ENCODE measurements around the gene THOP1.
"Not testable (repeated sequence)": the region's sequence is repeated elsewhere in the genome, so short reads cannot be mapped to it uniquely, and the experiment has no call there.

THOP1 gene

DNA sequence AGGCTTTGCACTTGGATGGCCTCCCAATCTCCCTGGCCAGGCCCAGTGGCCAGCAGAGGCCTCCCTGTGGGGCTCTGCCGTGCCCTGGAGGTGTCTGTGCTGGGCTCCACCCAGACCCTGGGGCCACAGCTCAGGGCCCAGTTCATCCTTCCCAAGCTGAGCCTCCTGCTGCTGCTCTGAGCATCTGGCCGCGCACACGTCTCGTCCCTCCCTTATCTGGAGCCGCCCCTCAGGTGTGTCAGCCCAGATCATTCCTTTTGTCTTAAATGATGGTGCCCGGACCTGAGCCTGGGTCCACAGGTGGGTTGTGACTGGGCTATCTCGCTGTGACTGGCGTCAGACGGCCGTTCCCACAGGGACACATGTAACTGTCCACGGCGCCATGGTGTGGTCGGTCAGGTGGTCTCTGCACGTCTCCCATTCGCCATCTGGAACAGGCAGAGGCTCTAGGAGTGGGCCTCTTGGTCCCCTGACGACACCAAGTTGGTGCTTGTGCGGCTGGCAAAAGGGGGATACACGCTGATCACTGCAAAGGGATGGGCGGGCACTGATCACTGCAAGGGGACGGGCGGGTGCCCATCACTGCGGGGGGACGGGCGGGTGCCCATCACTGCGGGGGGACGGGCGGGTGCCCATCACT lies 20.1 kb downstream of the THOP1 start:
- DNase-seq = no peak

DNA sequence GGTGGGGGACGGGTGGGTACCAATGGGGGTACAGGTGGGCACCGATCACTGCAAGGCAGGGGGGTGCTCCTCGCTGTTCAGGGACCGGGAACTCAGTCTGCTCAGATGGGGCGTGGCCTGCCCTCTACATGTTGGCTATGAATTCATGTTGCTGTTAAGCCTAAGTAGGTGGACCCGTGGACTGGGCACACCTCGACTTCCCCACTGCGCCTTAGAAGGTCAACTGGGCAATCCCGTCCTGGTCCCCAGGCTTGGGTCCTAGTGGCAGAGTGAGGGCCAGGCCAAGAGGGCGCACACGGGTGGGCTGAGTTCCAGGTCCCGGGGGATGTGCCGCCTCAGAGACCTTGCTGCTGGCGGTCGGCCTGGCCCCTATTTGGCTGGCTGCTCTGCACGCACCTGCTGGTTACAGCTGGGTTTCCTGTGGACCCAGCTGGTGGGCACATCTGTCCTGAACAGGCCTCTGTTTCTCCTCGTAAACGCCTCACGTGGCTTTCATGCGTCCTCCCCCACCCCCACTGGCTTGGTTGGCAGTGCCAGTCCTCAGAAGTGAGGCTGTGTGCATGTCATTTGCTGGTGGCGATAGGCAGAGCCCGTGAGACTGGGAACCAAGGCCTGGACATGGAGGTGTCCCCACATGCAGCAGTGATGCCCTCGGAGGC lies 20.8 kb downstream of the THOP1 start:
- no peak for DNase-seq

DNA sequence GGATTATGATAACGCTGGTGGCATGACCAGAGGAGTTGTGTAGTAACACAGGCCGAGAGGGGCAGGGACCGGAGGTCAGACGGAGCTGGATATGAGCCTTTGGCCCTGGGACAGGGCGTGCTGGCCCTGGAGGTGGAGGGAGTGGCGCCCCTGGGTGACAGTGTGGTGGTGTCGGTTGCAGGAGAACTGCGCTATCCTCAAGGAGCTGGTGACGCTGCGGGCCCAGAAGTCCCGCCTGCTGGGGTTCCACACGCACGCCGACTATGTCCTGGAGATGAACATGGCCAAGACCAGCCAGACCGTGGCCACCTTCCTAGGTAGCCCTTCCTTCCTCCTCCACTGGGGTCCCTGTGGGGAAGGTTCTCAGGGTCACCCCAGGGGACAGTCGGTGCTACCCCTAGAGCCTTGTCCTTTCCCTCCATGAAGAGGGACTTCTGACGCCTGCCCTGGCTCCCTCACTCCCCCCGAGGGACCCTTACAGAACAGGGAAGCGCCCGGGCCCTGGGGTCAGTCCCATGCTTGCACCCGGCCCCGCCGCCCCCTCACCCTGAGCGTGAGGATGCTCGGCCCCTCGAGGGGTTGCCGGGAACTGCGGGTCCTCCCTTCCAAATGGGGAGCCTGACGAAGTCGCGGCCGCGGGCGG lies 21.6 kb downstream of the THOP1 start:
- DNase-seq = no peak

DNA sequence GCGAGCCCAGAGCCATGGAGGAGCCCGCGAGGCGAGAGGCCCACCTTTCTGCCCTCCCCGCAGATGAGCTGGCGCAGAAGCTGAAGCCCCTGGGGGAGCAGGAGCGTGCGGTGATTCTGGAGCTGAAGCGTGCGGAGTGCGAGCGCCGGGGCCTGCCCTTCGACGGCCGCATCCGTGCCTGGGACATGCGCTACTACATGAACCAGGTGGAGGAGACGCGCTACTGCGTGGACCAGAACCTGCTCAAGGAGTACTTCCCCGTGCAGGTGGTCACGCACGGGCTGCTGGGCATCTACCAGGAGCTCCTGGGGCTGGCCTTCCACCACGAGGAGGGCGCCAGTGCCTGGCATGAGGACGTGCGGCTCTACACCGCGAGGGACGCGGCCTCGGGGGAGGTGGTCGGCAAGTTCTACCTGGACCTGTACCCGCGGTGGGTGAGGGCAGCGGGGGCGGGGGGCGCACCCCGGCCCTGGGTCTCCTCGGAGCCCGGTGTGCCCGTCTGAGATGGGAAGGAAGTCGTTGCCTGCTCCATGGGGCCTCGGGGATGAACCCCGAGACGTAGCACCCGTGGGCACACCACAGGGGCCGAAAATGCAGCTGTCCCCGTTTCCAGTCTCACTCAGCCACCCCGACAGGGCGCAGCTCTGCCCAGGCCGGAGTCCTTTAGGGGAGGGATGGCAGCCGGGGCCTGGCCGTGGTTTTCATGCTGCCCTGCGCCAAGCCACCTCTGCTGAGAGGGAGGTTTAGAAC lies 22.3 kb downstream of the THOP1 start:
- no peak for DNase-seq

- no peak for DNase-seq
Measured at GRCh38 chr19:2808129-2808941, 23.0 kb downstream of the THOP1 start.

DNA sequence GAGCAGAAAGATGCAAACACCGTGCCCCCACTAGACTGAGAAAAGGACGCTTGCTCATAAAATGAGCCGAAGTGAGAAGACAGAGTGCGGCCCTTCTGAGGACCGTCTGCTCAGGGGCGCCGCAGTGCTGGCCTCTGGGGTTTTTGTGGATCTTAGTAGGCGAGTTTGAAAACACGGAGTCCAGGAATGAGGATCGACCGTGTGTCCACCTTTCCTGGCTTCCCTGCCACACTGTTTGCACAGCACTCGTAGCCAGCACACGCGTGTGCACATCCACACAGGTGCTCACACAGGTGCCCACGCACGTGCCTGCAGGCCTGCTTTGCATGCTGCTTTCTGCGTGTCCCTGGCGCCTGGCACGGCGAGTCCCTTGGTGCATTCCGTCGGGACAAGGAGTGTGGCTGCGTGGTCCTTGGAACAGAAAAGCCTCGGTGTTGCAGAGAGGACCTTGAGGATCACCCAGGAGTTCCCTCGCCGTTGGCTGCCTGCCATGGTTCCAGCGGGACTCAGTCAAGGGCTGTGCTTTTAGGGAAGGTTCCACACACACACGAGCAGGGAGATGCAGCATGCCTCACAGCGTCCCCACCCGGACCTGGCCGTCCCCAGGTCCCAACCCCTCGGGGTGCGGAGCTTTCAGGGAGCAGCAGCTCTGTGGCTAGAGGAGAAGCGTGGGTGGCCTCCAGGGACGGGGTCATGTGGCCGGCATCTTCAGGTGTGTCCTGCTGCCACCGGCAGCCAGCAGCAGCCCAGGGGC lies 24.3 kb downstream of the THOP1 start:
- DNase-seq = no peak

- no peak for DNase-seq
Measured at GRCh38 chr19:2810141-2811091, 25.1 kb downstream of the THOP1 start.

GRCh38 chr19:2811221-2811722 lies 26.0 kb downstream of the THOP1 start:
- DNase-seq = no peak

DNA sequence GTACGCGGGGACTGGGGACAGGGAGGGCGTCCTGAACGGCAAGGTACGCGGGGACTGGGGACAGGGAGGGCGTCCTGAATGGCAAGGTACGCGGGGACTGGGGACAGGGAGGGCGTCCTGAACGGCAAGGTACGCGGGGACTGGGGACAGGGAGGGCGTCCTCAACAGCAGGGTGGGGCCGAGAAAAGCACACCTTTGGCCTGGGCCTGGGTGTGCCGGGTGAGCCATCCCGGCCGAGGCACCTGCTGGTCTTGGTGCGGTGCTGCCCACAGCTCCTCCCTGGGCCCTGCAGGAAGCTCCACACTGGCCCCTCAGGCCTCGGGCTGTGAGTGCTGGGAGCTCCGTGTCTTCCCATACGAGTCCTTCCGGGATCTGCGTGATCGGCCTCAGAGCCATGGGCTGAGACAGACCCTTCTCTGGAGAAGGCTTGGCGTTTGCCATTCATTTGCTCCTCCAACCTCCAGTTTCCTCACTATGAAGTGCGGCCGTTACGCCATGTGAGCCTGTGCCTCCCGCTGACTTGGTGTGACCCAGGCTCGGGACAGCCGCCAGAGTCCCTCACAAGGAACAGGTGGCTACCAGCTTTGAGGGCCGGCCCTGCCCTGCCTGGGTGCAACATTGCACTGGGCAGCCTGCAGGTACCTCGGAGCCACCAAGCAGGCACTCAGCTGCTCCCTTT lies 26.6 kb downstream of the THOP1 start:
- no peak for DNase-seq

DNA sequence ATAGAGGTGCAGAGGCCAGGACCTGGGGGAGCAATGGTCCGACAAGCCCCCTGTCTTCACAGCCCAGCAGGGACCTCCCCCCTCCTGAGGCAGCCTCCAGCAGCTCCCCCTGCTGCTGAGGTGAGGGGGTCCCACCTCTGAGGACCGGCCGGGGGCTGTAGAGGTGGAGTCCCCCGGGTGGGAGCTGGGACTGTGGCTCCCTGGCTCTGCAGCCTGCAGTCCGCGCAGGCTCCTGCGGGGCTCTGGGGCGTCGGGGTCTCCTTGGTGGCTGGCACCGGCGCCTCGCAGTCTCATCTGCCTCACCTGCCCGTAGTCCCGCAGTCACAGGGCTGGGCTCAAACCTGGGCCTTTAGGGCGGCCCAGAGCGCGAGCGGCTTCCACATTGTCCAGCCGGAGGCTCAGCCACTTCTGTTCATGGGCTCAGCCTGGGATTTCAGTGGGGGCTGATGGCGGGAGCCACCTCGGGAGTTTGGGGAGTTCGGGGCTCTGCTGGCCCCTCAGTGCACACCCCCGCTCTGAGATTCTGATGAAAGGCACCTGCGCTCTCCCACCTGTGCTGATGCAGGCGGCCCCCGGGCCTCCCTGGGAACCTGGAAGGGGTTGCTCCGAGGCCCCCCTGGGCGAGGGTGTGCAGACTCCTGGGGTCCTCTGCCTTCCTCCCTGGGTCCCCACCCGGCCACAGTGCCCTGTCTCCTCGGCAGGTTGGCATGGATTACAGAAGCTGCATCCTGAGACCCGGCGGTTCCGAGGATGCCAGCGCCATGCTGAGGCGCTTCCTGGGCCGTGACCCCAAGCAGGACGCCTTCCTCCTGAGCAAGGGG lies 27.3 kb downstream of the THOP1 start:
- no peak for DNase-seq

DNA sequence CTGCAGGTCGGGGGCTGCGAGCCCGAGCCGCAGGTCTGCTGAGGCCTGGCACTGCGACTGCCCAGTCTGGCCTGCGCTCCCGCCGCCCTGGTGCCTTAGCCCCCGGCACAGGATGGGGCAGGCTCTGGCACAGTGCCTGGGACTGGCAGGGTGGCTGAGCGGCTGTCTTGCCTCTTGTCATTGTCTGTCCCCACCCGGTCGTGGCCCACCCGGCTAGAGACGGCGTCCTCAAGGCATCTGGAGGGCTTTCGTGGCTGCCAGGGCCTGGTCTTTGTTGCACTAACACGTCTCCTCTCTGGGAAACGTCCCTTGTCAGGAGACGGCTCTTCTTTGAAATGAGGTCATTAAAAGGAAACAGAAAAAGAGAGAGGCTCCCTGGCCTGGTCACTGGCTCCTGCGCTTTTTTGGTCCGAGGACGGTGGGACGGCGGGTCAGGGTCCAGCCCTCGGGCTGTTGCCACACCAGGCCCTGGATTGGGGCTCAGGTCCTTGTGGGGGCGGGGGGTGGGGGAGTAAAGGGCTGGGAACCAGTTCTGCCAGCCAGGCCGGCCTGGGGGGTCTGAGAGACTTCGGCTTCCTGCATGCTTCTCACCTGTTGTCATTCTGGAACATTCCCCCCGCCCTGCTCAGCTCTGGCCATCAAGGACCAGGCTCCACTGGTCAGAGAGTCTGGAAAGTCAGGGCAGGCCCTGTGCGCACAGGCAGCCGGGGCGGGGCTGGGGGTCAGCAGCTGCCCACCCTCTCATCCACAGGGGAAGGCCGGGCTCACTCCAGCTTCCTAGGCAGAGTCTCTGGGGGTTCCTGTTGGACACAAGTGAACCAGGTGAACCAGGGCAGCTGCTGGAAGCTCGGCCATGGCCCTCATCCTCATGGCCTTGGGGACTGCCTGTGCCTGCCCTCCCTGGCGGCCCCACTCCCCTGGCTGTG lies 28.2 kb downstream of the THOP1 start:
- DNase-seq = no peak

DNA sequence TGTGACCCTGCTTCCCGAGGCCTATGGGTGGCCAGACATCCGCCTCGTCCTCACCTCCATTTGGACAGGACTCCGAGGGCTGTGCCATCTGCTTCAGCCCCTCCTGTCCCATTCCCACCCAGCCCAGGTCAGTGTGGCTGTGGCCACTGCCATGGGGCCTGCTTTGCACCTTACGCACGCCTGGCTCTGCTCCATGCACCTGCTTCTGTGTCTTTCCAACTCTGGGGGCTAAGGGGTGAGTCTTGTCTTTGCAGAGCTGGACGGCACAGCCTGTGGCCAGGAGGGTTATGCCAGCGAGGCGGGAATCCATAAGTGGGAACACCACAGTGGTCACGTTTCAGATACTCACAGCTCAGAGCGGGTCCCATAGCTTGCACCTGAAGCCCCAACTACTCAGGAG lies 29.1 kb downstream of the THOP1 start:
- DNase-seq = no peak

- DNase-seq = no peak
Measured at GRCh38 chr19:2815191-2815614, 29.9 kb downstream of the THOP1 start.

- no peak for DNase-seq
Measured at GRCh38 chr19:2815923-2816322, 30.6 kb downstream of the THOP1 start.

DNA sequence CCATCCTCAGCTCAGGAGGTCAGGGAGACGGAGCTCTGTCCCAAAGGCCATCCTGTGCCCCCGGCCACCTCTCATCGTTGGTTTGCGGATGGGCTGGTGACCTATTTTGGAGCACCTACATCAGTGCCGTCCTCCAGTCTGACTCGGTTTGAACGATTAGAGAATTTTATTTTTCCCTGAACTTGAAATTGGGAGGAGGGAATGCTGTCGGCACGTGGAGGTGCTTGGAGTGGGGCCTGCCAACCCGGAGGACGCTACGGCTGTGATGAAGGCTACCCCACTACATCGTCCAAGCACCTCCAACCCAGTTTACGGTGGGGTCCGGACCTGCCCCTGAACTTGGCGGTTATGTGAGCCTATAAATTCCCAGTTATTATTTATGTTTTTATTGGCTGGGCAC lies 31.3 kb downstream of the THOP1 start:
- DNase-seq = no peak

- DNase-seq = not testable (repeated sequence)
Measured at GRCh38 chr19:2817237-2817829, 32.0 kb downstream of the THOP1 start.

- peak; percentile 91 for DNase-seq
Measured at GRCh38 chr19:2819540-2820111, 34.3 kb downstream of the THOP1 start, which contains the start of gene ZNF554. Gene ZNF554 (plus strand): TSS chr19:2819868. CDS start chr19:2820072, 204 bp downstream.

All from NCI-H2171 (cell line).